KMS-11 (cell line): ENCODE measurements around the gene CCL25.

Experiments used
- H2AFZ ChIP-seq: fragments of 200-600 bp; sonication (generic); 2 replicates; pipeline ENCODE4 v1.6.1; 2016; ENCODE audit warnings: antibody characterized with exemption, mixed run types, low read depth
- H3K27ac ChIP-seq: fragments of 200-600 bp; sonication (generic); 2 replicates; pipeline ENCODE4 v1.6.1; 2016; ENCODE audit warnings: mild to moderate bottlenecking, mixed run types
- H3K27me3 ChIP-seq: fragments of 200-600 bp; sonication (generic); 2 replicates; pipeline ENCODE4 v1.6.1; 2017; ENCODE audit warnings: mild to moderate bottlenecking, low read depth, mixed run types, moderate library complexity; ENCODE audit not compliant: insufficient read depth
- H3K36me3 ChIP-seq: fragments of 200-600 bp; sonication (generic); 2 replicates; pipeline ENCODE4 v1.6.1; 2017; ENCODE audit warnings: mild to moderate bottlenecking, mixed run types; ENCODE audit not compliant: insufficient read depth
- H3K4me1 ChIP-seq: fragments of 200-600 bp; sonication (generic); 2 replicates; pipeline ENCODE4 v1.6.1; 2016; ENCODE audit warnings: mild to moderate bottlenecking, low read depth, mixed run types; ENCODE audit not compliant: poor library complexity, severe bottlenecking
- H3K4me2 ChIP-seq: fragments of 200-600 bp; sonication (generic); 2 replicates; pipeline ENCODE4 v1.7.0; 2016; ENCODE audit warnings: mild to moderate bottlenecking, mixed run types
- H3K4me3 ChIP-seq: fragments of 200-600 bp; sonication (generic); IDR thresholded peaks from 2 replicates; pipeline ENCODE4 v1.6.1; 2017; ENCODE audit warnings: low read depth, low read length, mixed read lengths; ENCODE audit not compliant: insufficient read depth
- H3K79me2 ChIP-seq: fragments of 200-600 bp; sonication (generic); 2 replicates; pipeline ENCODE4 v1.6.1; 2016; ENCODE audit warnings: low read depth, mixed run types; ENCODE audit not compliant: insufficient read depth
- H3K9ac ChIP-seq: fragments of 200-600 bp; sonication (generic); 2 replicates; pipeline ENCODE4 v1.6.1; 2016; ENCODE audit warnings: mild to moderate bottlenecking, mixed run types
- H4K20me1 ChIP-seq: fragments of 200-600 bp; sonication (generic); 2 replicates; pipeline ENCODE4 v1.6.1; 2016; ENCODE audit warnings: mild to moderate bottlenecking, mixed run types; ENCODE audit not compliant: insufficient read depth
- TF ChIP-seq, protein P1 (sequence below): fragments of 200-600 bp; sonication (generic); conservative IDR thresholded peaks from 2 replicates; pipeline ENCODE4 v1.6.1; 2017; ENCODE audit warnings: low read depth, mild to moderate bottlenecking, antibody characterized with exemption, low read length, moderate library complexity, mixed read lengths

CCL25 gene

DNA sequence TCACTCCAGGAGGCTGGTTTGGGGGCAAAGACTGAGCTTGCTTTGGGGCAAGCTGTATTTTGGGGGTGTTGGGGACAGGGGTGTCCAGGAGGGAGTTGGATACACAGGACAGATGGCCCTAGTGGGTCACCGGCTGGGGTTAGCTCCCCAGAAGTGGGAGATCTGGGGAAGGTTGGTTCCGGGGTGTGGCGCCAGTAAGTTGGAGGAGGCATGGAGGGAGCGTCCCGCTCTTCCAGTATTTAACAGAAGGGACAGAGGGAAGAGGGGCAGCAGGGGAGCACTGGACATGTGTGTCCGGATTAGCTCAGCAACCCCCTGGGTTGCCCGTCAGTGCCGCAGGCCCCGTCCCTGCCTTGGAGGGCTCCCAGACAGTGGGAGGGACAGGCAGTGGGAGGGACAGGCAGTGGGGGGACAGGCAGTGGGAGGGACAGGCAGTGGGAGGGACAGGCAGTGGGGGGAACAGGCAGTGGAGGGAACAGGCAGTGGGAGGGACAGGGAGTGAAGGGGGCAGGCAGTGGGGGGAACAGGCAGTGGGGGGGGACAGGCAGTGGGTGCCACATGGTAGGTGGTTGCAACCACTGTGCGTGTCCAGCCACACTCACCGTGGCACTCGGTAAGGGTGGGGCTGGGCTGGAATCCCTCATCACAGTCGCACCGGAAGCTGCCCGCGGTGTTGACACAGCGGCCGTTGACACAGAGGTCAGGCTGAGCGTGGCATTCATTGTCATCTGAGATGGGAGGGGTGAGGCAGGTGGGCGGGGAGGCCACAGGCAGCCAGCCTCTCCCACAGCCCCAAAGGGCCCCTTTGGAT, 33.2 kb downstream of the CCL25 start:
- H3K79me2 ChIP-seq: no peaks in the 10 kb centered on the region
- no peak overlapping the region for H3K27ac ChIP-seq
- H3K4me1 ChIP-seq: no peaks in the 10 kb centered on the region
- H3K27me3 ChIP-seq: peaks cover 3% of the 10 kb centered on the region; the same call in 1 of the 2 replicates
- no peak overlapping the region for H3K4me2 ChIP-seq
- H2AFZ ChIP-seq: no peak overlapping the region
- H3K36me3 ChIP-seq: no peaks in the 10 kb centered on the region
- no peak overlapping the region for H3K4me3 ChIP-seq
- H4K20me1 ChIP-seq: no peaks in the 10 kb centered on the region
- TF ChIP-seq, protein P1, sequence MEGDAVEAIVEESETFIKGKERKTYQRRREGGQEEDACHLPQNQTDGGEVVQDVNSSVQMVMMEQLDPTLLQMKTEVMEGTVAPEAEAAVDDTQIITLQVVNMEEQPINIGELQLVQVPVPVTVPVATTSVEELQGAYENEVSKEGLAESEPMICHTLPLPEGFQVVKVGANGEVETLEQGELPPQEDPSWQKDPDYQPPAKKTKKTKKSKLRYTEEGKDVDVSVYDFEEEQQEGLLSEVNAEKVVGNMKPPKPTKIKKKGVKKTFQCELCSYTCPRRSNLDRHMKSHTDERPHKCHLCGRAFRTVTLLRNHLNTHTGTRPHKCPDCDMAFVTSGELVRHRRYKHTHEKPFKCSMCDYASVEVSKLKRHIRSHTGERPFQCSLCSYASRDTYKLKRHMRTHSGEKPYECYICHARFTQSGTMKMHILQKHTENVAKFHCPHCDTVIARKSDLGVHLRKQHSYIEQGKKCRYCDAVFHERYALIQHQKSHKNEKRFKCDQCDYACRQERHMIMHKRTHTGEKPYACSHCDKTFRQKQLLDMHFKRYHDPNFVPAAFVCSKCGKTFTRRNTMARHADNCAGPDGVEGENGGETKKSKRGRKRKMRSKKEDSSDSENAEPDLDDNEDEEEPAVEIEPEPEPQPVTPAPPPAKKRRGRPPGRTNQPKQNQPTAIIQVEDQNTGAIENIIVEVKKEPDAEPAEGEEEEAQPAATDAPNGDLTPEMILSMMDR: no peak
- no peak overlapping the region for H3K9ac ChIP-seq

GRCh38 chr19:8086849-8087248, 34.3 kb downstream of the CCL25 start:
- Histone ChIP-seq H3K9ac (no peak overlapping the region), H3K79me2 (no peaks in the 10 kb centered on the region), H3K4me2 (no peak overlapping the region), H4K20me1 (no peaks in the 10 kb centered on the region), H3K4me3 (no peak overlapping the region), H3K4me1 (no peaks in the 10 kb centered on the region), H3K36me3 (no peaks in the 10 kb centered on the region), H3K27ac (no peak overlapping the region), H3K27me3 (no peaks in the 10 kb centered on the region; the same call in 1 of the 2 replicates), H2AFZ (no peak overlapping the region)
- TF ChIP-seq, protein P1: no peak

DNA sequence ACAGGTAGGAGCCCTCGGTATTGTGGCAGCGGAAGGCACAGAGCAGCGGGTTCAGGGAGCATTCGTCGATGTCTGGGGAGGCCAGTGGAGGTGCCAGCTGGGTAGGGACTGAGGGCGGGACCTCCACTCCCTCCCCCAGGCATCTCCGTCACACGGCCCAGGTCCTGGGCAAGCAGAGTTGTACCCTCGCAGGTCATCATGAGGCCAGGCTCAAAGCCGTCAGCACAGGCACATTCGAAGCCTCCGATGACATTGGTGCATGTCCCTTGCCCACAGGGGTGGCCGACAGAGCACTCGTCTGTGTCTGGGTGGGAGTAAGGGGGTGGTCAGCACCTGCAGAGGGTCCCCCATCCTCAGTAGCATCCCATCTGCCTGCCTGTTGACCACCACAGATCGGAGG, 35.3 kb downstream of the CCL25 start:
- H2AFZ ChIP-seq: no peak overlapping the region
- no peaks in the 10 kb centered on the region for H3K79me2 ChIP-seq
- TF ChIP-seq, protein P1: no peak
- H3K4me1 ChIP-seq: no peaks in the 10 kb centered on the region
- H3K27ac ChIP-seq: no peak overlapping the region
- no peak overlapping the region for H3K4me3 ChIP-seq
- H4K20me1 ChIP-seq: no peaks in the 10 kb centered on the region
- H3K27me3 ChIP-seq: no peaks in the 10 kb centered on the region; the same call in 1 of the 2 replicates
- no peak overlapping the region for H3K9ac ChIP-seq
- no peak overlapping the region for H3K4me2 ChIP-seq
- no peaks in the 10 kb centered on the region for H3K36me3 ChIP-seq

DNA sequence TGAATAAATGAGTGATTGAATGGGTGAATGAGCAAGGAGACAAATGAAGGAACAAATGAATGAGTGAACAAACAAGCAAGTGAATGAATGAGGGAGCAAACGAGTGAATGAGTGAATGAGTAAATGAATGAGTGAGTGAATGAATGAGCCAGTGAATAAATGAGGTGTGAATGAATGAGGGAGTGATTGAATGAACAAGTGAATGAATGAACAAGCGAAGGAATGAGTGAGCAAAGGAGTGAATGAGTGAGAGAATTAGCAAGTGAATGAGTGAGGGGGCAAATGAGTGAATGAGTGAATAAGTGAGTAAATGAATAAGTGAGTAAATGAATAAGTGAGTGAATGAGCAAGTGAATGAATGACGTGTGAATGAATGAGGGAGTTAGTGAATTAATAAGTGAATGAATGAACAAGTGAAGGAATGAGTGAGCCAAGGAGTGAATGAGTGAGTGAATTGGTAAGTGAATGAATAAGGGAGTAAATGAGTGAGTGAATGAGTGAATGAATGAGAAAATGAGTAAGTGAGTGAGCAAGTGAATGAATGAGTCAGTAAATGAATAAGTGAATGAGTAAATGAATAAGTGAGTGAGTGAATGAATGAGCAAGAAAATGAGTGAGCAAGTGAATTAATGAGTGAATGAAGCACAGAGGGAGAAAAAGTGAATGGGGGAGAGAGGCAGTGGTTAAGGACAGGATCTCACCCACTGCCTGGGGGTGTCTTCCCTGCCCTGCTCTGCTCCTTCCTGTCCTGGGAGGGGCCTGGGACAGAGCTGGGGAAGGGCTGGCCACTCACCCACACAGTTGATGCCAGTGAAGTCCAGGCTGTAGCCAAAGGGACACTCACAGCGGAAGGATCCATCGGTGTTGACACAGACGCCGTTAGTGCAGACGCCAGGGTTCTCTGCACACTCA, 36.4 kb downstream of the CCL25 start:
- Histone ChIP-seq H3K79me2 (no peaks in the 10 kb centered on the region), H3K9ac (no peak overlapping the region), H3K36me3 (no peaks in the 10 kb centered on the region), H3K4me3 (no peak overlapping the region), H3K27me3 (no peaks in the 10 kb centered on the region; the same call in 1 of the 2 replicates), H4K20me1 (no peaks in the 10 kb centered on the region), H3K4me2 (no peak overlapping the region), H2AFZ (no peak overlapping the region), H3K4me1 (no peaks in the 10 kb centered on the region), H3K27ac (no peak overlapping the region)
- TF ChIP-seq, protein P1: no peak
